Thoracic aorta (tissue), 2 donors: ENCODE results near the gene TOX2. TPM values are rescaled to one million over a fixed set of nuclear protein-coding genes. Genes with fewer than 3 reads are reported as not detected.

ENCODE experiments used
- ATAC-seq: fragments of 150-250 bp; one replicate; pipeline ENCODE4 v1.8.0; 2017; ENCODE audit warnings: low read depth; ENCODE audit not compliant: insufficient number of reproducible peaks, low FRiP score
- DNase-seq: peaks from one replicate; pipeline ENCODE4 v3.0.0-alpha.2; 2020; ENCODE audit warnings: low spot score
- H3K27ac ChIP-seq, 2 donors: fragments of 200-600 bp; sonication (generic); 1 replicate in 1 of 2; 2 replicates in 1 of 2; pipeline ENCODE4 v1.5.1; 2016; ENCODE audit warnings: mild to moderate bottlenecking in 2 of 2, moderate library complexity in 2 of 2
- H3K27me3 ChIP-seq: fragments of 200-600 bp; sonication (generic); replicated peaks from 2 replicates; pipeline ENCODE4 v1.6.0; 2016; ENCODE audit warnings: mild to moderate bottlenecking; ENCODE audit not compliant: insufficient read depth
- H3K36me3 ChIP-seq: fragments of 200-600 bp; sonication (generic); one replicate; pipeline ENCODE4 v1.5.1; 2016
- H3K4me1 ChIP-seq, 2 donors: fragments of 200-600 bp; sonication (generic); 1 replicate in 1 of 2; 2 replicates in 1 of 2; pipeline versions ENCODE4 v1.5.1 to v1.6.0; 2016; ENCODE audit warnings: low read depth in 2 of 2, mild to moderate bottlenecking in 1 of 2; ENCODE audit not compliant: control insufficient read depth in 1 of 2
- H3K4me3 ChIP-seq: fragments of 200-600 bp; sonication (generic); 2 replicates; pipeline ENCODE4 v1.5.1; 2016; ENCODE audit warnings: mild to moderate bottlenecking
- H3K9me3 ChIP-seq: fragments of 200-600 bp; sonication (generic); 2 replicates; pipeline ENCODE4 v1.5.1; 2016
- total RNA-seq, 2 donors: library from RNA; depleted of rRNA; stranded (reverse); fragments of >200 nt; gene quantifications; one replicate each; pipeline versions ENCODE4 v1.1.0 to v1.2.3, GENCODE V29; 2016
- TF ChIP-seq, protein P1 (sequence below): fragments of 200-600 bp; sonication (generic); IDR thresholded peaks from one replicate; pipeline ENCODE4 v1.5.1; 2019; ENCODE audit warnings: antibody characterized with exemption

The TOX2 gene
- total RNA-seq, 2 donors from 2014 or later: 4.2 to 14.6 TPM

DNA sequence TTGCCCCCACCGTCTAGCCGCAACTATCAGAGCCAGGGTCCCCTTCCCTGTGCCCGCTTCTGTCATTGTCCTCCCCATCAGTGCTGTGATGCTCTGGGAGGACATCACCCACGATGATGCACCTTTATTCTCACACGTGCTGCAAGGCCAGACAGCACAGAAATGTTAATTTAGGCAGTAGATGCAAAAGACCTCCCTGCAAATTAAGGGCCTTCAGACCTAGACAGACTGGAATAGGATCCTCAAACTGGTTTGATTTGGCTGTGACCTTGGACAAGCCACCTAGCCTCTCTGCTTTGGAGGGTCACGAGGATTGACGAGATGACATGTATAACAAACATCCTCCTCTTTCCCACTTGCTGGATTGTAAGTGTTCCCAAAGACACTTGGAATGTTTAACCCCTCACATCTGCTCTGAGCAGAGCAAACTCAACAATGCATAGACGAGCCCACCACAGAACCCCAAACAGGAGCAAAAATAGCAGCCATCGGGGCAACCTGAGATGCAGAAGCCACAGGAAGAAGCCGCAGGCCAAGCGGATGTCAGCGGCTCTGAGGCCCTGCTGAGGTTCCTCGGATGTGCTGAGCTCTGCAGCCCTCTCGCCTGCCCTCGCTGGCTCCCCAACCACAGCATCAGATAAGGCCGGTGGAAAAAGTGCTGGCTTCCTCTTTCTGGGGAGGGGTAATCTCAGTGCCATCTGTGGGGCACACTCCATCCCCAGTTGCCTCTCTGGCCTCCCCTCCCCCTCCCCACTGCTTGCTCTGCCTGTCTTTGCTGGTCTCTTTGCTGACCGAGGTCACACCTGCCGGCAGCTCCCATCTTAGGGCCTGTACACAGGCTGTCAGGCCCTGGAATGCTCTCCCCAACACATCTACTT lies 35.3 kb downstream of the TOX2 start:
- no peak for ATAC-seq
- H3K9me3 ChIP-seq: no peaks in the 10 kb centered on the region
- H3K27ac ChIP-seq: no peak overlapping the region
- no peak overlapping the region for H3K4me3 ChIP-seq
- peaks cover 7 to 10% of the 10 kb centered on the region in 2 donors for H3K4me1 ChIP-seq
- no peaks in the 10 kb centered on the region for H3K27me3 ChIP-seq
- H3K36me3 ChIP-seq: no peaks in the 10 kb centered on the region
- DNase-seq: no peak
- TF ChIP-seq, protein P1, sequence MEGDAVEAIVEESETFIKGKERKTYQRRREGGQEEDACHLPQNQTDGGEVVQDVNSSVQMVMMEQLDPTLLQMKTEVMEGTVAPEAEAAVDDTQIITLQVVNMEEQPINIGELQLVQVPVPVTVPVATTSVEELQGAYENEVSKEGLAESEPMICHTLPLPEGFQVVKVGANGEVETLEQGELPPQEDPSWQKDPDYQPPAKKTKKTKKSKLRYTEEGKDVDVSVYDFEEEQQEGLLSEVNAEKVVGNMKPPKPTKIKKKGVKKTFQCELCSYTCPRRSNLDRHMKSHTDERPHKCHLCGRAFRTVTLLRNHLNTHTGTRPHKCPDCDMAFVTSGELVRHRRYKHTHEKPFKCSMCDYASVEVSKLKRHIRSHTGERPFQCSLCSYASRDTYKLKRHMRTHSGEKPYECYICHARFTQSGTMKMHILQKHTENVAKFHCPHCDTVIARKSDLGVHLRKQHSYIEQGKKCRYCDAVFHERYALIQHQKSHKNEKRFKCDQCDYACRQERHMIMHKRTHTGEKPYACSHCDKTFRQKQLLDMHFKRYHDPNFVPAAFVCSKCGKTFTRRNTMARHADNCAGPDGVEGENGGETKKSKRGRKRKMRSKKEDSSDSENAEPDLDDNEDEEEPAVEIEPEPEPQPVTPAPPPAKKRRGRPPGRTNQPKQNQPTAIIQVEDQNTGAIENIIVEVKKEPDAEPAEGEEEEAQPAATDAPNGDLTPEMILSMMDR: no peak

DNA sequence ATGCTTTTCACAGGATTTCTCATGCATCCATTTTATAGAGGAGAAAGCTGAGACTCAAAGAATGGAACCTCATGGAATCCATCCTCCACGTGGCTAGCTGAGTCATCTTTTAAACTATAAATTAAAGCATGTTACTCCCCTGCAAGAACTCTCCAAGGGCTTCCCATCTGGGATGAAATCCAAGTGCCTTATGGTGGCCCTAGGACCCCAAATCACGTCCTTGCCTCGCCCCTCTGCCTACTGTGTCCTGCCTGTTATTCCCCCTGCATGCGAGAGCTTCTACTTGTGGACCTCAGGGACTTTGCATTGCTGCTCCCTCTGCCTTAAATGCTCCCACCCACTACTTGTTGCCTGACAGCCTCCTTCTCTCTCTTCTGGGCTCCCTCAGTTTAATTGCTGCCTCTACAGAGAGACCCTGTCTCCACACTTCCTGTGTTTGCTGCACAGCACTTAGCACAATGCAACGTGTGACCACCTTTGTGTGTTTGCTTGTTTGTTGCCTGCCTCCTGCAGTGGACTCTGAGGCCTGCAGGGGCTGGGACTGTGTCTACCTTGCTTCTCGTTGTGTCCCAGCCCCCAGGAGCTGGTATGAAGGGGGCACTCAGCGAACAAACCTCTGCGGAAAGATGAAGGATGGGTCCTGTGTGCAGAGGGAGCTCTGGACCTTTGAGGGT lies 39.4 kb downstream of the TOX2 start:
- no peaks in the 10 kb centered on the region for H3K36me3 ChIP-seq
- TF ChIP-seq, protein P1: no peak
- no peak overlapping the region for H3K27ac ChIP-seq
- no peaks in the 10 kb centered on the region for H3K9me3 ChIP-seq
- DNase-seq (no peak), ATAC-seq (no peak)
- no peak overlapping the region for H3K4me3 ChIP-seq
- H3K4me1 ChIP-seq: peaks cover 25 to 44% of the 10 kb centered on the region in 2 donors
- H3K27me3 ChIP-seq: no peaks in the 10 kb centered on the region

DNA sequence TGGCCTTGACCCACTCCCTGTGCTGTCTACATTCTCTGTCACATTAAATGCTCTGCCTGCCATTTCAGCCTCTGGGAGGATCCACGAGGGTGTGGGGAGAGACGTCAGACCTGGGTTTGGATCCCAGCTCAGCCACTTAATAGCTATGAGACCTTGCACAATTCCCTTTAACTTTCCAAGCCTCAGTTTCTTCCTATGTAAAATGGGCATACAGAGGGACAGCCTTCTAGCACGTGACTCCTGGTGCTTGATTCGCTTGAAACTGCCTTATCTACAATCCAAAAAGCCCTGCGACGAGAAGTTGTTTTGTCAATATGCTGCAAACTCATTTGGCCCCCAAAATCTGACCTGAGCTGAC lies 40.0 kb downstream of the TOX2 start:
- ATAC-seq (no peak), DNase-seq (no peak)
- Histone ChIP-seq H3K4me3 (no peak overlapping the region), H3K36me3 (no peaks in the 10 kb centered on the region), H3K9me3 (no peaks in the 10 kb centered on the region), H3K27ac (peak overlapping the region; percentile 70 to 72), H3K27me3 (no peaks in the 10 kb centered on the region), H3K4me1 (peaks cover 26 to 50% of the 10 kb centered on the region in 2 donors)
- TF ChIP-seq, protein P1: no peak

- Histone ChIP-seq H3K9me3 (no peaks in the 10 kb centered on the region), H3K36me3 (no peaks in the 10 kb centered on the region), H3K4me1 (peaks cover 26 to 55% of the 10 kb centered on the region in 2 donors), H3K27me3 (no peaks in the 10 kb centered on the region), H3K27ac (peak overlapping the region; percentile 70 to 72), H3K4me3 (no peak overlapping the region)
- TF ChIP-seq, protein P1: no peak
- ATAC-seq: peak; percentile 80
- DNase-seq: peak; percentile 18
Measured at GRCh38 chr20:43955062-43955749, 40.6 kb downstream of the TOX2 start.

DNA sequence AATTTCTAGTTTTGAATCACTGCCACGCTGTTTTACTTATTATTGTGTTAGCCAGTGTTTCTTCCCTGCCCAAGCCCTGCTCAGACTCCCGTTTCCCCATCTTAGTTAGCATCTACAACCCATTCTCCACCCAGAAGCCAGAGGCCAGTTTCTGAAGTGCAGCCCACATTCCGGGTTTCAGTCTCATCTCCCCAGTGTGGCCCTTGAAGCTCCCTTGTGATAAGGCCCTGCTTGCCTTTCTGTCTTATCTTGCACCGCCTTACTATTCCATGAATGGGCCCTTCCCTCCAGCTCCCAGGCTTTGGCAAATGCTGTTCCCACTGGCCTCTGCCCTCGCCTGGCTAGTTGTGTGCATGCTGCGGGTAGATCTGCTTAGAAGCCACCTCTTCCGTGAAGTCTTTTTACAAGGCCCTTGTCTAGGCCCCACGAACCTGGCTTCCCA lies 41.1 kb downstream of the TOX2 start:
- Histone ChIP-seq H3K4me1 (peaks cover 26 to 58% of the 10 kb centered on the region in 2 donors), H3K4me3 (no peak overlapping the region), H3K36me3 (no peaks in the 10 kb centered on the region), H3K9me3 (no peaks in the 10 kb centered on the region), H3K27me3 (no peaks in the 10 kb centered on the region), H3K27ac (peak overlapping the region; percentile 70 to 72)
- TF ChIP-seq, protein P1: no peak
- DNase-seq (no peak), ATAC-seq (no peak)
